Spleen (tissue), 7 donors: Measurements from ENCODE around the gene TOR1A.

Experiments used
- CTCF ChIP-seq, 11 experiments: fragments of 200-600 bp in 7 of 11; fragments of 450-650 bp in 4 of 11; sonication (generic) in 4 of 11; IDR thresholded peaks in 8 of 11; conservative IDR thresholded peaks in 3 of 11; 1 replicate in 7 of 11; 2 replicates in 4 of 11; pipeline versions ENCODE4 v1.4.0 to v1.8.0; 2016 to 2021; ENCODE audit warnings: antibody characterized with exemption in 11 of 11, inconsistent platforms in 4 of 11, mild to moderate bottlenecking in 1 of 11
- POLR2AphosphoS5 ChIP-seq, 3 donors: sonication (generic); formaldehyde crosslinking; IDR thresholded peaks; one replicate each; pipeline ENCODE4 v1.5.1; 2017; ENCODE audit warnings: antibody characterized with exemption in 3 of 3
- donor health status: DM: no; HTN: no; CAD: no; lungs with moderate emphysema.
- donor health status: DM: no; HTN: no; CAD: no.
- donor health status: DM: no; HTN: no; CAD: no.

GRCh38 chr9:129864991-129865647 lies 41.2 kb upstream of the TOR1A start:
- TF ChIP-seq CTCF (IDR thresholded peaks at IDR 0.05 in 8 of 11, conservative IDR thresholded peaks at IDR 0.05 in 3 of 11) = no peak
- TF ChIP-seq POLR2AphosphoS5 (IDR thresholded peaks at IDR 0.05) = no peak
